T-helper 9 cell (primary cell): ENCODE data around the gene ZNF385C.
"Not testable (repeated sequence)": the region's sequence is repeated elsewhere in the genome, so short reads cannot be mapped to it uniquely, and the experiment has no call there.

Experiments used
- DNase-seq: peaks from one replicate; pipeline ENCODE4 v3.0.0-alpha.2; 2020

ZNF385C gene

GRCh38 chr17:42016941-42017865 lies 81.1 kb downstream of the ZNF385C start, which contains the start of gene DNAJC7:
Gene DNAJC7 (minus strand): TSS chr17:42017439. CDS start chr17:42017416, 23 bp downstream.
- peak; percentile 79 for DNase-seq

- DNase-seq = no peak
These were observed 81.9 kb downstream of the ZNF385C start for GRCh38 chr17:42016411-42016831.

GRCh38 chr17:42013740-42014139 lies 84.5 kb downstream of the ZNF385C start:
- not testable (repeated sequence) for DNase-seq

GRCh38 chr17:42012363-42012762 lies 85.9 kb downstream of the ZNF385C start:
- not testable (repeated sequence) for DNase-seq

DNA sequence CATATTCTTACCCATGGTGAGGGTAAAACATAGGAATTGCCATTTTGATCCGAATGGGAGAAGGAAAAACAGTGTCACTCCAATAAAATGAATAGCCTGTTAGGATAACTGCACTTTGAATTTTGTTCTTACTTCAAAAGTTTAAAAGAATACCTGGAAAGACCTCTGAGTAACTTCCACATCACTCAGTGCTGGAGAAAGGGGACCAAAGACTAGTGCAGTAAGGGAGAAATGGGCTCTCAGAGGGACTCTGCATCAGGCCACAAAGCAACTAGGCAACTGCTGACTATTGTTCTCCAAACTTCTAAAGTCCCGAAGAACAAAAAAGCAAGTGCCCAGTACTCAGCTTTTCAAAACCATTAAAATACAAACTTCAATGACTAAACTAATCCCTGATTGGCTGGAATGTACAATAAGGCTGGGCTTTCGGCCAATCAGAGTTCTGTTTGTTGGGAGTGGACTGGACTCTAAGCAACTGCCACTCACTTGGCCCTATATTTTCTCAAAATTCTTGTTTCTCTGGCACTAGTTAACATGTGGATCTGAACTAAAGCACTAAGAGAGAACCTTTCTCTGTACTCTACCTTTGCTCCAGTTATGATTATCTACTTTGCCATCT lies 87.3 kb downstream of the ZNF385C start:
- DNase-seq = no peak

GRCh38 chr17:42010266-42010680 lies 88.0 kb downstream of the ZNF385C start:
- not testable (repeated sequence) for DNase-seq

GRCh38 chr17:42009170-42009569 lies 89.1 kb downstream of the ZNF385C start:
- no peak for DNase-seq

- no peak for DNase-seq
These were observed 93.1 kb downstream of the ZNF385C start for GRCh38 chr17:42005166-42005565.

GRCh38 chr17:42002792-42003301 lies 95.4 kb downstream of the ZNF385C start:
- no peak for DNase-seq

GRCh38 chr17:42002175-42002791 lies 96.0 kb downstream of the ZNF385C start:
- DNase-seq = no peak

DNA sequence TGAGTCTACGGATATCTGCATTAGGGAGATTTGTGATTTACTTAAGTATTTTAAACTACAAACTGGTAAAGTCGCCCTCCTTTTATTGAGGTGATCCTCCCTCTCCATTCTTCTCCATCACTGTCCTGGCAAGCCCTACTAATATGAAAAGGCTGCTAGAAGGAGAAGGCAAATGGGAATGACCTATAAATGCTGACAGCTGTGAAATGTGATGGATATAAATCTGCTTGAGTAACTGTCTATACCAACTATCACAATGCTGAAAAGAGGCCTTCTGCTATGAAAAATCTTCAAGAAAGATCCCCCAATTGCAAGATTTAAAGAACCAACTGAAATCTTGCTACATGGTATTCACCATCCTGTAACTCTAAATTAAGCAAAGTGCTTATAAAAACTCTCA lies 96.5 kb downstream of the ZNF385C start:
- DNase-seq = no peak

DNA sequence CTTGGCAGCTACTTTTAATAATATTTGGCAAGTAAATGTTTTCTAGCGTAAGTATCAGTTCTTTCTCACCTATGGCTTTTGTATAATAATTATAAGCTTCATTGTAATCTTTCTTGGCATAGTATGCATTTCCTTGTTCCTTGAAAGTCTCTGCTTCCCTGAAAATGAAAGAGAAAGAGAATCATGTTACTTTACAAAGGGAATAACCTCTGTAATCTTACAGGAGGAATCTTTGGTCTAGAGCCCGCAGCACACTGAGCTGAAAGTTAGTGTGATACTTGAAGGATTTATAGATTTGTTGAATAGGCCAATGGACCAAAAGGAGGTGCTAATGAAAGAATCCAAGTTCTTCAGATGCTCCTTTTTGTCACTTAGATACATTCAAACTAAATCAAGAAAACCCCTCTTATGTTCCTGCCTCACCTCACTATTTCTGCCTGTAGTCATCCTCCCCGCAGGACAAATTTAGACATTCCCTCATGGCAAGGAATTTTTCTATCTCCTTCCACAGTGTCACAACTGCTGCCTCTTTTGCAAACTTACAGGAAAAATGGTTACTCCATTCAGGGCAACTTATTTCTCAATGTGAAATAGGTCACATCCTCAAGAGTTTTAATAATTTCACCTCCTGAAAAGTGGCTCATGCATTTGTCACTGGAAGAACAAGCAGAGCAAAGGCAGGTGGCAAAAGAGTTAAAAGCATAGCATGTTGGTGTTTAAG lies 97.7 kb downstream of the ZNF385C start:
- DNase-seq = no peak

GRCh38 chr17:41998497-41998896 lies 99.8 kb downstream of the ZNF385C start:
- DNase-seq = no peak

DNA sequence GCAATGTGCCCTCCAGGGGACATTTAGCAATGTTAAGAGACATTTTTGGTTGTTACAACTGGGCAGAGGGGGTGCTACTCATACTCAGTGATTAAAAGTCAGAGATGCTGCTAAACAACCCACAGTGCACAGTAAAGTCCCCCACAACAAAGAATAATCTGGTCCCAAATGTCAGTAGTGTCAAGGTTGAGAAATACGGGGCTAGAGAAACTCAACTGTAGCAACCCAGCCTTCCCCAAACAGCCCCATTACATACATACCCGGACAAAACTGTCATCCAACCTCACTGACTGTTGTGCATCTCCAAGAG lies 101.5 kb downstream of the ZNF385C start:
- no peak for DNase-seq

DNA sequence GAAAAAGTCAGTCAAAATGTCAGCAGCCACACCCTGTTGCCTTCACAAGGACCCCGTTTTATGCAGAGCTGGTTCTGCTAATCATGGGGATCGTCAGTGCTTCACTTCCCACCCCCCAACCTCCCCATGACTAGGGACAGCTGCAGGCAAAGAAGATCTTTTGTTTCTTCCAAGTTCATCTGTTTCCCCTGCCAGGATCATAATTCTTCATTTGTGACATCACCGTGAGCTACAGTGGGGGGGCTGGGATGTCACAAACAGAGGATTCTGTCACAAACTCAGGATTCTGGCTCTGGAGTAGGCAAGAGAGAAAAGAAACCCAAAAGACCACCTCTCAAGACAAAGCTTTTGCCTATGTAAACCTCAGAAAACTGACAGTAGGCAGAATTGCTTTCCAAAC lies 105.7 kb downstream of the ZNF385C start:
- DNase-seq = no peak

- DNase-seq = no peak
These were observed 108.4 kb downstream of the ZNF385C start for GRCh38 chr17:41989702-41990419.

DNA sequence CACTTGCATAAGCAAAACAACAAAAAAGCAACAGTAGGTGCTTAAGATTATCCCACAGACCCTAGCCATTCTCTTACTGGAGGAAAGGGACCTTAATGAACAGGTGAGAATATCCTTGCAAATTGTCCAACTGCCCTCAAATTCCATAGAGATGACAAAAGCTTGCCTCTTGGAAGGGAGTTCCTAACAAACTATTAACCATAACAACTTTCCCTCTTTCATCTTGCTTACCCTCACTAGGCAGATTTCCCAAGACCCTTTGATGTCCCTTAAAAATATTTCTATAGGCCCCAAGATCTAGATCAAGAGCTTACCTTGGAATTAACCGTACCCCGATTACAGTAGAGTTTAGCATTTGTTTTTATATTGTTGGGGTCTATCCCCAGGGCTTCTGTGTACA lies 109.9 kb downstream of the ZNF385C start:
- no peak for DNase-seq

GRCh38 chr17:41987642-41988041 lies 110.6 kb downstream of the ZNF385C start:
- DNase-seq = no peak

DNA sequence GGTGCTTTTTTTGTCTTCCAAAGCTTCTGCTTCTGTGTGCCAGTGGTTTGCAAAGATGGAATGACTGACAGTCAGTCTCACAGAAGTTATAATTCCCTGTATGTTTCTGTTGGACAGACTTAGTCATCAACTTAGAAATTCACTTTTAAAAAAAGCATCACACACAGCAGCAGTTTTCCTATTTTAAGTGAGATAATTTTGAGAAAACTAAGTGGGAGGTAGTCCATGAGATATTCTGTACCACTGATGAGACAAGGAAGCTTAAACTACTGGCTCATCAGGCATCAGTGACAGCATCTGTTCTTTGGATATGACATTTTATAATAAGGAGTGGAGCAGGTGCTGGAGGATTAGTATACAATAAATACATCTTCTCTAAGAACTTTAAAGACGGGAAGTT lies 111.6 kb downstream of the ZNF385C start:
- DNase-seq = no peak

DNA sequence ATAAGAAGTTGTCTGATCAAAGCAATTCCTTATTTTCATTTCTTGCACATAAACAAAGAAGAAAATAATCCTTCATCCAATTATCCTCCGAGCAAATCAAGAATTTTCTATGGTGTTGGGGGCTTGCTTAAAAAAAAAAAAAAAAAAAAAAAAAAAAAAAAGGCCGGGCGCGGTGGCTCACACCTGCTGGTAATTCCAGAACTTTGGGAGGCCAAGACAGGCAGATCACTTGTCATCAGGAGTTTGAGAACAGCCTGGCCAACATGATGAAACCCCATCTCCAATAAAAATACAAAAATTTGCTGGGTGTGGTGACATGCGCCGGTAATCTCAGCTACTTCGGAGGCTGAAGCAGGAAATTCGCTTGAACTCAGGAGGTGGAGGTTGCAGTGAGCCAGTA lies 112.4 kb downstream of the ZNF385C start:
- DNase-seq = no peak

DNA sequence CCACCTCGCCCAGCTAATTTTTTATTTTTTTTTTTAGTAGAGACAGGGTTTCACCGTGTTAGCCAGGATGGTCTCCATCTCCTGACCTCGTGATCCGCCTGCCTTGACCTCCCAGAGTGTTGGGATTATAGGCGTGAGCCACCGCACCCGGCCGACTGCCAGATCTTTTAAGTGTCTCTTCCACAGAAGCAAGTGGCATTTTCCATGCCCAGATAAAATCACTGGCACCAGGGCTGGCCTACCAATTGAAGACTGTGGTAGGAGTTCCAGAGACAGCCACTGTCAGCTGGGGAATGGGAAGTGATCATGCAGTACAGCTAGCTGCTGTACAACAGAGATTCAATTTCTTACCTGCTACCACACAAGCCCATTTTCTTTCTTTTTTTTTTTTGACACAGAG lies 113.8 kb downstream of the ZNF385C start:
- DNase-seq = no peak
